OCI-LY1 (cell line): ENCODE results near the gene UBLCP1.

Experiments
- H2AFZ ChIP-seq: fragments of 200-600 bp; sonication (generic), shearing (Covaris generic); 2 replicates; pipeline ENCODE4 v1.6.0; 2014; ENCODE audit warnings: antibody characterized with exemption, mild to moderate bottlenecking, low read length
- H3F3A ChIP-seq: fragments of 200-600 bp; sonication (generic), shearing (Covaris generic); 2 replicates; pipeline ENCODE4 v1.6.0; 2014; ENCODE audit warnings: mild to moderate bottlenecking, antibody characterized with exemption, low read length, moderate library complexity; ENCODE audit not compliant: insufficient read depth
- H3K27ac ChIP-seq: fragments of 200-600 bp; sonication (generic); 2 replicates; pipeline ENCODE4 v1.5.1; 2014; ENCODE audit warnings: low read length, mixed run types, mild to moderate bottlenecking, low read depth; ENCODE audit not compliant: poor library complexity, severe bottlenecking
- H3K27me3 ChIP-seq: fragments of 200-600 bp; sonication (generic); 2 replicates; pipeline ENCODE4 v1.6.0; 2014; ENCODE audit warnings: antibody characterized with exemption, mild to moderate bottlenecking, low read length, moderate library complexity; ENCODE audit not compliant: insufficient read depth
- H3K36me3 ChIP-seq: fragments of 200-600 bp; sonication (generic); 2 replicates; pipeline ENCODE4 v1.6.1; 2014; ENCODE audit warnings: mild to moderate bottlenecking, antibody characterized with exemption, low read length, moderate library complexity, mixed read lengths; ENCODE audit not compliant: insufficient read depth
- H3K4me1 ChIP-seq: fragments of 200-600 bp; sonication (generic); 2 replicates; pipeline ENCODE4 v1.5.1; 2014; ENCODE audit warnings: mild to moderate bottlenecking, low read length, moderate library complexity; ENCODE audit not compliant: insufficient read depth, severe bottlenecking
- H3K4me2 ChIP-seq: fragments of 200-600 bp; sonication (generic), shearing (Covaris generic); 2 replicates; pipeline ENCODE4 v1.6.1; 2014; ENCODE audit warnings: low read length
- H3K4me3 ChIP-seq: fragments of 200-600 bp; sonication (generic); 2 replicates; pipeline ENCODE4 v1.5.1; 2014; ENCODE audit warnings: low read length, low read depth, mild to moderate bottlenecking, mixed read lengths; ENCODE audit not compliant: poor library complexity, severe bottlenecking
- H3K79me2 ChIP-seq: fragments of 200-600 bp; shearing (Covaris generic); 2 replicates; pipeline ENCODE4 v1.6.1; 2016; ENCODE audit warnings: mixed run types, low read length, mixed read lengths; ENCODE audit not compliant: insufficient read depth
- H3K9ac ChIP-seq: fragments of 200-600 bp; sonication (generic), shearing (Covaris generic); 2 replicates; pipeline ENCODE4 v1.6.1; 2014; ENCODE audit warnings: mild to moderate bottlenecking, low read length, mixed read lengths
- H3K9me2 ChIP-seq: fragments of 200-600 bp; sonication (generic), shearing (Covaris generic); 2 replicates; pipeline ENCODE4 v1.6.1; 2014; ENCODE audit warnings: low read depth, mild to moderate bottlenecking, low read length, mixed read lengths
- H3K9me3 ChIP-seq: fragments of 200-600 bp; shearing (Covaris generic); 2 replicates; pipeline ENCODE4 v1.6.1; 2014; ENCODE audit warnings: low read length, mixed read lengths
- H4K20me1 ChIP-seq: fragments of 200-600 bp; sonication (generic), shearing (Covaris generic); 2 replicates; pipeline ENCODE4 v1.6.0; 2016; ENCODE audit warnings: mild to moderate bottlenecking, low read length; ENCODE audit not compliant: insufficient read depth
- EZH2 ChIP-seq: fragments of 200-600 bp; sonication (generic), shearing (Covaris generic); IDR thresholded peaks from 2 replicates; pipeline ENCODE4 v1.8.0; 2017; ENCODE audit warnings: borderline replicate concordance, mixed run types, mild to moderate bottlenecking, antibody characterized with exemption, low read length, moderate library complexity, mixed read lengths
- TF ChIP-seq, protein P1 (sequence below): fragments of 200-600 bp; sonication (generic), shearing (Covaris generic); IDR thresholded peaks from 2 replicates; pipeline ENCODE4 v1.5.1; 2017; ENCODE audit warnings: mild to moderate bottlenecking, antibody characterized with exemption, low read length, moderate library complexity, mixed read lengths

UBLCP1 gene

DNA sequence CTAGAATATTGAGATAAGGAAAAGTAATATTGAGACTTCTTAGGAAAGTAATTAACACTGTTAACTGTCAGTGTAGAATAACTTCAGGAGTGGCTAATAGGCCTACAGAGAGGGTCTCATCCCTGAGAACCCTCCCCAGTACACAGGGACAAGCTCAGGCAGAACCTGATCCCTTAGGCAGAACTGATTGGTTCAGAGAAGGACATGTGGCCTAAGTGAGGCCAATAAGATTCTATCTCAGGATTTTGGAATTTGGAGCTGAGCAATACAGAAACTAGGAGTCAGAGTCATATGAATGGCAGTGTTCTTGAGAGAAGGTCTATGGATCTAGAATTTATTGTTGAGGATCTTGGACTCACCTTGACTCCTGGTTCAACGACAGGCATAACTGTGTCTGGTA lies 10.9 kb upstream of the UBLCP1 start:
- Histone ChIP-seq H4K20me1 (no peaks in the 10 kb centered on the region), H3F3A (no peaks in the 10 kb centered on the region), H3K36me3 (no peaks in the 10 kb centered on the region), H3K4me1 (no peaks in the 10 kb centered on the region), H3K9ac (no peak overlapping the region), H3K27ac (no peak overlapping the region), H3K9me2 (no peaks in the 10 kb centered on the region), H3K4me3 (no peak overlapping the region), H3K27me3 (no peaks in the 10 kb centered on the region), H3K9me3 (no peaks in the 10 kb centered on the region), H3K79me2 (no peaks in the 10 kb centered on the region), H2AFZ (no peak overlapping the region), H3K4me2 (no peak overlapping the region)
- TF ChIP-seq, protein P1, sequence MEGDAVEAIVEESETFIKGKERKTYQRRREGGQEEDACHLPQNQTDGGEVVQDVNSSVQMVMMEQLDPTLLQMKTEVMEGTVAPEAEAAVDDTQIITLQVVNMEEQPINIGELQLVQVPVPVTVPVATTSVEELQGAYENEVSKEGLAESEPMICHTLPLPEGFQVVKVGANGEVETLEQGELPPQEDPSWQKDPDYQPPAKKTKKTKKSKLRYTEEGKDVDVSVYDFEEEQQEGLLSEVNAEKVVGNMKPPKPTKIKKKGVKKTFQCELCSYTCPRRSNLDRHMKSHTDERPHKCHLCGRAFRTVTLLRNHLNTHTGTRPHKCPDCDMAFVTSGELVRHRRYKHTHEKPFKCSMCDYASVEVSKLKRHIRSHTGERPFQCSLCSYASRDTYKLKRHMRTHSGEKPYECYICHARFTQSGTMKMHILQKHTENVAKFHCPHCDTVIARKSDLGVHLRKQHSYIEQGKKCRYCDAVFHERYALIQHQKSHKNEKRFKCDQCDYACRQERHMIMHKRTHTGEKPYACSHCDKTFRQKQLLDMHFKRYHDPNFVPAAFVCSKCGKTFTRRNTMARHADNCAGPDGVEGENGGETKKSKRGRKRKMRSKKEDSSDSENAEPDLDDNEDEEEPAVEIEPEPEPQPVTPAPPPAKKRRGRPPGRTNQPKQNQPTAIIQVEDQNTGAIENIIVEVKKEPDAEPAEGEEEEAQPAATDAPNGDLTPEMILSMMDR: no peak
- no peak for TF ChIP-seq EZH2

DNA sequence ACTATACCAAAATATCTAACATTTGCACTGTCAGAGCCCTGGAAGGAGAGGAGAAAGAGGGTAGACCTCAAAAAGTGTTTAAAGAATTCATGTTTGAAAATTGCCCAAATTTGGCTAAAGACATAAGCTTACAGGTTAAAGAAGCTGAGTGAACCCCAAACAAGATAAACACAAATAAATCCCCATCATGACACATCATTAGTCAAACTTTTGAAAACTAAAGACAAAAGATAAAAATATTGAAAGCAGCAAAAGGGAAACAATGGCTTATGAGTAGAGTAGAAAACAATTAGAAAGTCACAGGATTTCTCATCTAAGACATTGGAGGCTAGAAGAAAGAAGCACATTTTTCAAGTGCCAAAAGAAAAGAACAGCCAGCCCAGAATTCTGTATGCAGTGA lies 6.1 kb upstream of the UBLCP1 start:
- H3K79me2 ChIP-seq: no peaks in the 10 kb centered on the region
- no peak overlapping the region for H2AFZ ChIP-seq
- H3K27ac ChIP-seq: no peak overlapping the region
- no peak overlapping the region for H3K4me2 ChIP-seq
- H3K36me3 ChIP-seq: no peaks in the 10 kb centered on the region
- TF ChIP-seq, protein P1: no peak
- no peak for TF ChIP-seq EZH2
- no peaks in the 10 kb centered on the region for H3F3A ChIP-seq
- H3K9me3 ChIP-seq: no peaks in the 10 kb centered on the region; the same call in 1 of the 2 replicates
- no peaks in the 10 kb centered on the region for H4K20me1 ChIP-seq
- no peaks in the 10 kb centered on the region for H3K9me2 ChIP-seq
- H3K9ac ChIP-seq: no peak overlapping the region
- no peak overlapping the region for H3K4me3 ChIP-seq
- H3K27me3 ChIP-seq: no peaks in the 10 kb centered on the region; the same call in 1 of the 2 replicates
- H3K4me1 ChIP-seq: peaks cover 1% of the 10 kb centered on the region

DNA sequence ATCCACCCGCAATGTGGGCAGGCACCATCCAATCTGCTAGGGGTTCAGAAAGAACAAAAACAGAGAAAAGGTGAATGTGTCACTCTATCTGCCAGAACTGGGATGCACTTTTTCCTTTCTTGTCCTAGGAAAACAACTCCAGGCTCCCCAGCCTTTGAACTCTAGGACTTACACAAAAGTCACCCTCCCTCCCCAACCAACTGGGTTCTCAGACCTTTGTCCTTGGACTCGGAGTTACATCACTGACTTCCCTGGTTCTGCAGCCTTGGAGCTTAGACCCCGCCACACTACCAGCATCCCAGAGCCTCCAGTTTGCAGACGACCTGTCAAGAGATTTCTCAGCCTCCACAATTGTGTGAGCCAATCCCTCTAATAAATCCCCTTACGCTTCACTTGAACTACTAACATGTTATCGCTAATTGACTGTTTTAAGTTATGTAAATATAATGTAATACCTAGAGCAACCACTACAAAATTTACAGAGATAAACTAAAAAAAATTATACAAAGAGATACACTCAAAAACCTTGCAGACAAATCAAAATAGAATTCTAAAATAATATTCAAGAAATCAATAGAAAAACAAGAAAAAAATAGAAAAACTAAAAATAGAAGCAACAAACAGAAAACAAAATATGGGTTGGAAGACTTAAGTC lies 5.3 kb upstream of the UBLCP1 start:
- H3K9ac ChIP-seq: no peak overlapping the region
- H3K4me3 ChIP-seq: no peak overlapping the region
- H2AFZ ChIP-seq: no peak overlapping the region
- H3F3A ChIP-seq: no peaks in the 10 kb centered on the region
- H4K20me1 ChIP-seq: no peaks in the 10 kb centered on the region
- H3K79me2 ChIP-seq: no peaks in the 10 kb centered on the region
- peaks cover 8% of the 10 kb centered on the region for H3K4me1 ChIP-seq
- no peaks in the 10 kb centered on the region for H3K9me2 ChIP-seq
- no peaks in the 10 kb centered on the region; the same call in 1 of the 2 replicates for H3K9me3 ChIP-seq
- H3K36me3 ChIP-seq: no peaks in the 10 kb centered on the region
- H3K4me2 ChIP-seq: no peak overlapping the region
- H3K27ac ChIP-seq: no peak overlapping the region
- TF ChIP-seq, protein P1: no peak
- TF ChIP-seq EZH2: no peak
- H3K27me3 ChIP-seq: no peaks in the 10 kb centered on the region; the same call in 1 of the 2 replicates
